ENCODE measurements around the gene ENOX1. TPM values are rescaled to one million over a fixed set of nuclear protein-coding genes. Genes with fewer than 3 reads are reported as not detected.
A peak's percentile ranks its signal among the peaks of the same experiment; 100 is the strongest.

The ENOX1 gene
- 0.64 and 0.90 TPM in 2 replicates for polyA plus RNA-seq (2013)

GRCh38 chr13:43786766-43787517 lies at the start of gene ENOX1:
TSS of gene ENOX1 (minus strand) at chr13:43786972.
- Histone ChIP-seq H2BK5ac (ENCODE audit: low read depth, low read length, poor library complexity) (no peak within 1 kb of the TSS), H4K8ac (ENCODE audit: low read depth, low read length) (peak within 1 kb of the TSS; percentile 11), H3K9me3 (ENCODE audit: insufficient read depth, low read depth, low read length) (peaks cover 3% of the 10 kb centered on the region), H3K4me3 (ENCODE audit: low read depth, low read length) (peak within 1 kb of the TSS; percentile 78), H3K18ac (ENCODE audit: low read length) (no peak within 1 kb of the TSS), H3K9ac (ENCODE audit: low read length) (peak within 1 kb of the TSS; percentile 8), H3K36me3 (ENCODE audit: control insufficient read depth in 1 of 2, insufficient read depth in 2 of 2, low read length in 2 of 2) (no peaks in the 10 kb centered on the region), H3K4me2 (ENCODE audit: low read length) (peak within 1 kb of the TSS; percentile 100), H2AK5ac (ENCODE audit: low read length) (no peak within 1 kb of the TSS), H3K14ac (ENCODE audit: low read length) (no peak within 1 kb of the TSS), H3K27ac (ENCODE audit: low read depth, low read length) (no peak within 1 kb of the TSS), H3K79me2 (ENCODE audit: control insufficient read depth, insufficient read depth, low read length, poor library complexity) (no peaks in the 10 kb centered on the region), H2BK12ac (ENCODE audit: low read length) (no peak within 1 kb of the TSS), H3K27me3 (ENCODE audit: insufficient read depth, low read length) (peaks cover 10% of the 10 kb centered on the region), H3K4ac (ENCODE audit: low read depth, low read length) (no peak within 1 kb of the TSS), H2BK120ac (ENCODE audit: insufficient read depth, low read length, poor library complexity) (no peak within 1 kb of the TSS), H3K79me1 (ENCODE audit: low read length) (no peaks in the 10 kb centered on the region), H3K4me1 (ENCODE audit: control insufficient read depth in 1 of 2, insufficient read depth in 2 of 2, low read length in 2 of 2) (peaks cover 8 to 14% of the 10 kb centered on the region in 2 experiments), H3K23ac (ENCODE audit: low read length) (no peak within 1 kb of the TSS), H4K12ac (ENCODE audit: low read depth, low read length) (no peak within 1 kb of the TSS), H2AFZ (ENCODE audit: insufficient read depth, low read length, poor library complexity) (peak within 1 kb of the TSS; percentile 38), H4K91ac (ENCODE audit: low read depth, low read length) (no peak within 1 kb of the TSS)
- DNase-seq = peak; percentile 33 to 58
- WGBS (ENCODE audit: extremely low coverage, insufficient coverage, insufficient read length) = no CpG with 5 or more reads among the region's 93 CpGs

- H3K23ac ChIP-seq (ENCODE audit: low read length) = no peak overlapping the region
- no peak overlapping the region for H3K4me2 ChIP-seq (ENCODE audit: low read length)
- H4K12ac ChIP-seq (ENCODE audit: low read depth, low read length) = no peak overlapping the region
- no peak overlapping the region for H3K4me3 ChIP-seq (ENCODE audit: low read depth, low read length)
- no peak overlapping the region for H2BK12ac ChIP-seq (ENCODE audit: low read length)
- H2BK5ac ChIP-seq (ENCODE audit: low read depth, low read length, poor library complexity) = no peak overlapping the region
- no peak overlapping the region for H2AK5ac ChIP-seq (ENCODE audit: low read length)
- H3K14ac ChIP-seq (ENCODE audit: low read length) = no peak overlapping the region
- no peaks in the 10 kb centered on the region for H3K79me2 ChIP-seq (ENCODE audit: control insufficient read depth, insufficient read depth, low read length, poor library complexity)
- H4K8ac ChIP-seq (ENCODE audit: low read depth, low read length) = no peak overlapping the region
- H2AFZ ChIP-seq (ENCODE audit: insufficient read depth, low read length, poor library complexity) = no peak overlapping the region
- H3K18ac ChIP-seq (ENCODE audit: low read length) = no peak overlapping the region
- no peaks in the 10 kb centered on the region for H3K36me3 ChIP-seq (ENCODE audit: control insufficient read depth in 1 of 2, insufficient read depth in 2 of 2, low read length in 2 of 2)
- H3K4ac ChIP-seq (ENCODE audit: low read depth, low read length) = no peak overlapping the region
- no peaks in the 10 kb centered on the region for H3K4me1 ChIP-seq (ENCODE audit: control insufficient read depth in 1 of 2, insufficient read depth in 2 of 2, low read length in 2 of 2)
- no peak overlapping the region for H3K9ac ChIP-seq (ENCODE audit: low read length)
- no peaks in the 10 kb centered on the region for H3K27me3 ChIP-seq (ENCODE audit: insufficient read depth, low read length)
- H3K27ac ChIP-seq (ENCODE audit: low read depth, low read length) = no peak overlapping the region
- no peak overlapping the region for H4K91ac ChIP-seq (ENCODE audit: low read depth, low read length)
- no peak overlapping the region for H2BK120ac ChIP-seq (ENCODE audit: insufficient read depth, low read length, poor library complexity)
- H3K9me3 ChIP-seq (ENCODE audit: insufficient read depth, low read depth, low read length) = no peaks in the 10 kb centered on the region
- no peak for DNase-seq
- no CpG with 5 or more reads among the region's 2 CpGs for WGBS (ENCODE audit: extremely low coverage, insufficient coverage, insufficient read length)
- H3K79me1 ChIP-seq (ENCODE audit: low read length) = no peaks in the 10 kb centered on the region
Observed at GRCh38 chr13:43835701-43836100, 48.9 kb upstream of the ENOX1 start.

GRCh38 chr13:43831088-43831487 lies 44.3 kb upstream of the ENOX1 start:
- Histone ChIP-seq H3K14ac (ENCODE audit: low read length) (no peak overlapping the region), H2BK5ac (ENCODE audit: low read depth, low read length, poor library complexity) (no peak overlapping the region), H2AFZ (ENCODE audit: insufficient read depth, low read length, poor library complexity) (no peak overlapping the region), H3K4me3 (ENCODE audit: low read depth, low read length) (no peak overlapping the region), H3K9me3 (ENCODE audit: insufficient read depth, low read depth, low read length) (no peaks in the 10 kb centered on the region), H3K18ac (ENCODE audit: low read length) (no peak overlapping the region), H3K27ac (ENCODE audit: low read depth, low read length) (no peak overlapping the region), H3K4me1 (ENCODE audit: control insufficient read depth in 1 of 2, insufficient read depth in 2 of 2, low read length in 2 of 2) (no peaks in the 10 kb centered on the region), H3K79me2 (ENCODE audit: control insufficient read depth, insufficient read depth, low read length, poor library complexity) (no peaks in the 10 kb centered on the region), H2BK12ac (ENCODE audit: low read length) (no peak overlapping the region), H4K12ac (ENCODE audit: low read depth, low read length) (no peak overlapping the region), H2AK5ac (ENCODE audit: low read length) (no peak overlapping the region), H3K4ac (ENCODE audit: low read depth, low read length) (no peak overlapping the region), H4K91ac (ENCODE audit: low read depth, low read length) (no peak overlapping the region), H3K36me3 (ENCODE audit: control insufficient read depth in 1 of 2, insufficient read depth in 2 of 2, low read length in 2 of 2) (no peaks in the 10 kb centered on the region), H3K9ac (ENCODE audit: low read length) (no peak overlapping the region), H3K79me1 (ENCODE audit: low read length) (no peaks in the 10 kb centered on the region), H2BK120ac (ENCODE audit: insufficient read depth, low read length, poor library complexity) (no peak overlapping the region), H3K27me3 (ENCODE audit: insufficient read depth, low read length) (no peaks in the 10 kb centered on the region), H3K4me2 (ENCODE audit: low read length) (no peak overlapping the region), H4K8ac (ENCODE audit: low read depth, low read length) (no peak overlapping the region), H3K23ac (ENCODE audit: low read length) (no peak overlapping the region)
- WGBS (ENCODE audit: extremely low coverage, insufficient coverage, insufficient read length) = no CpG with 5 or more reads among the region's 2 CpGs
- peak; percentile 11 to 22 for DNase-seq

- Histone ChIP-seq H2BK12ac (ENCODE audit: low read length) (no peak overlapping the region), H4K12ac (ENCODE audit: low read depth, low read length) (no peak overlapping the region), H3K9me3 (ENCODE audit: insufficient read depth, low read depth, low read length) (no peaks in the 10 kb centered on the region), H3K4me2 (ENCODE audit: low read length) (no peak overlapping the region), H2BK120ac (ENCODE audit: insufficient read depth, low read length, poor library complexity) (no peak overlapping the region), H4K91ac (ENCODE audit: low read depth, low read length) (no peak overlapping the region), H3K4me1 (ENCODE audit: control insufficient read depth in 1 of 2, insufficient read depth in 2 of 2, low read length in 2 of 2) (no peaks in the 10 kb centered on the region), H3K4me3 (ENCODE audit: low read depth, low read length) (no peak overlapping the region), H3K79me2 (ENCODE audit: control insufficient read depth, insufficient read depth, low read length, poor library complexity) (no peaks in the 10 kb centered on the region), H3K9ac (ENCODE audit: low read length) (no peak overlapping the region), H3K4ac (ENCODE audit: low read depth, low read length) (no peak overlapping the region), H3K27me3 (ENCODE audit: insufficient read depth, low read length) (no peaks in the 10 kb centered on the region), H3K36me3 (ENCODE audit: control insufficient read depth in 1 of 2, insufficient read depth in 2 of 2, low read length in 2 of 2) (no peaks in the 10 kb centered on the region), H4K8ac (ENCODE audit: low read depth, low read length) (no peak overlapping the region), H2BK5ac (ENCODE audit: low read depth, low read length, poor library complexity) (no peak overlapping the region), H3K14ac (ENCODE audit: low read length) (no peak overlapping the region), H2AFZ (ENCODE audit: insufficient read depth, low read length, poor library complexity) (no peak overlapping the region), H3K27ac (ENCODE audit: low read depth, low read length) (no peak overlapping the region), H3K18ac (ENCODE audit: low read length) (no peak overlapping the region), H3K79me1 (ENCODE audit: low read length) (no peaks in the 10 kb centered on the region), H2AK5ac (ENCODE audit: low read length) (no peak overlapping the region), H3K23ac (ENCODE audit: low read length) (no peak overlapping the region)
- DNase-seq = peak; percentile 70 to 71
- WGBS (ENCODE audit: extremely low coverage, insufficient coverage, insufficient read length) = no CpG with 5 or more reads among the region's 5 CpGs
Observed at GRCh38 chr13:43830497-43830881, 43.7 kb upstream of the ENOX1 start.
